Measurements from ENCODE around the gene THEMIS2. TPM values are rescaled to one million over a fixed set of nuclear protein-coding genes. Genes with fewer than 3 reads are reported as not detected.

Gene THEMIS2
- total RNA-seq, 1 experiment from 2014 or later = 17.2 TPM

DNA sequence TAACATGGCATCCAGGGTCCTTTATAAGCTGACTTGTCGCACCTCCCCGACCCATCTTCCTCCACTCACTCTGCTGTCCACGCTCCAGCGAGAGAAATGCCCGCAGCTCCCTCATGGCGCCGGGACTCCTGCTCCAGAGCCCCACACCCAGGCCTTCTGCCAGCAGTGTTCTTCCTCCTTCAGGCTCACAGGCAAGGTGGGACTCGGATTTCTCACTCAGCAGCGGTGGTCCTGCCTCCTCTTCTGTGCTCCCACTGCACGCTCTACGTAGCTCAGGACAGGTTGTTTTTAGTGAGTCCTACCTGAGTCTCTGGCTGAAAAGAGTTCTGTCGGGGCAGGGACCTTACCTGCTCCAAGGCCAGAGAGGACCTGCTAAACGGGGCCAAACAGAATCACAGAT lies 11.2 kb downstream of the THEMIS2 start:
- H3K27me3 ChIP-seq (ENCODE audit: insufficient read depth, low read length) = no peaks in the 10 kb centered on the region
- H2BK120ac ChIP-seq (ENCODE audit: low read depth, low read length, poor library complexity, severe bottlenecking) = no peak overlapping the region
- H3K18ac ChIP-seq (ENCODE audit: insufficient read length, low read depth, low read length) = no peak overlapping the region
- no peak overlapping the region for H3K14ac ChIP-seq (ENCODE audit: insufficient read depth, low read length)
- H2BK20ac ChIP-seq (ENCODE audit: low read depth, low read length, poor library complexity, severe bottlenecking) = no peak overlapping the region
- H3T11ph ChIP-seq (ENCODE audit: low read length) = no peak overlapping the region
- no peak overlapping the region for H2AFZ ChIP-seq (ENCODE audit: low read length)
- Mint-ChIP-seq H3K27me3 (ENCODE audit: low read depth) (no peaks in the 10 kb centered on the region), H3K27ac (peak overlapping the region in 2 of 3 experiments; percentile 91 to 92; a peak in 3 of 7 replicates), H3K4me1 (no peaks in the 10 kb centered on the region), H3K36me3 (ENCODE audit: insufficient read depth in 1 of 3, low read depth in 3 of 3) (peaks cover 0 to 66% (median 45%) of the 10 kb centered on the region in 3 experiments; a peak in 6 of 7 replicates), H3K4me3 (no peak overlapping the region), H3K9me3 (no peaks in the 10 kb centered on the region)
- H2BK15ac ChIP-seq (ENCODE audit: low read depth, low read length) = no peak overlapping the region
- H3K4ac ChIP-seq (ENCODE audit: low read depth, low read length) = no peak overlapping the region
- H2BK12ac ChIP-seq (ENCODE audit: insufficient read length, low read depth, low read length) = no peak overlapping the region
- no peaks in the 10 kb centered on the region for H3K9me3 ChIP-seq (ENCODE audit: control insufficient read depth, low read depth, low read length)
- H2AK5ac ChIP-seq (ENCODE audit: insufficient read length, low read length) = no peak overlapping the region
- H3K23ac ChIP-seq (ENCODE audit: insufficient read length, low read depth, low read length) = no peak overlapping the region
- no peaks in the 10 kb centered on the region for H3K23me2 ChIP-seq (ENCODE audit: insufficient read length, low read depth, low read length, poor library complexity, severe bottlenecking)
- H4K8ac ChIP-seq (replicated peaks; ENCODE audit: insufficient read length, low read depth, low read length) = no peak overlapping the region
- no CpG with 5 or more reads among the region's 13 CpGs for WGBS (ENCODE audit: extremely low coverage, insufficient read length, low lambda C conversion rate)
- TF ChIP-seq, protein P1, sequence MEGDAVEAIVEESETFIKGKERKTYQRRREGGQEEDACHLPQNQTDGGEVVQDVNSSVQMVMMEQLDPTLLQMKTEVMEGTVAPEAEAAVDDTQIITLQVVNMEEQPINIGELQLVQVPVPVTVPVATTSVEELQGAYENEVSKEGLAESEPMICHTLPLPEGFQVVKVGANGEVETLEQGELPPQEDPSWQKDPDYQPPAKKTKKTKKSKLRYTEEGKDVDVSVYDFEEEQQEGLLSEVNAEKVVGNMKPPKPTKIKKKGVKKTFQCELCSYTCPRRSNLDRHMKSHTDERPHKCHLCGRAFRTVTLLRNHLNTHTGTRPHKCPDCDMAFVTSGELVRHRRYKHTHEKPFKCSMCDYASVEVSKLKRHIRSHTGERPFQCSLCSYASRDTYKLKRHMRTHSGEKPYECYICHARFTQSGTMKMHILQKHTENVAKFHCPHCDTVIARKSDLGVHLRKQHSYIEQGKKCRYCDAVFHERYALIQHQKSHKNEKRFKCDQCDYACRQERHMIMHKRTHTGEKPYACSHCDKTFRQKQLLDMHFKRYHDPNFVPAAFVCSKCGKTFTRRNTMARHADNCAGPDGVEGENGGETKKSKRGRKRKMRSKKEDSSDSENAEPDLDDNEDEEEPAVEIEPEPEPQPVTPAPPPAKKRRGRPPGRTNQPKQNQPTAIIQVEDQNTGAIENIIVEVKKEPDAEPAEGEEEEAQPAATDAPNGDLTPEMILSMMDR (conservative IDR thresholded peaks at IDR 0.05) = no peak
- no peak overlapping the region for H3K56ac ChIP-seq (ENCODE audit: insufficient read length, low read depth, low read length)
- H3K27ac ChIP-seq (ENCODE audit: insufficient read length, low read depth, low read length) = no peak overlapping the region
- H4K20me1 ChIP-seq (ENCODE audit: control insufficient read depth, insufficient read depth, insufficient read length) = no peaks in the 10 kb centered on the region
- H3K4me2 ChIP-seq (ENCODE audit: insufficient read depth, insufficient read length, low read length) = no peak overlapping the region
- DNase-seq = no peak
- no peaks in the 10 kb centered on the region for H3K79me1 ChIP-seq (ENCODE audit: insufficient read depth, low read depth, low read length, poor library complexity, severe bottlenecking)
- no peak overlapping the region for H4K91ac ChIP-seq (ENCODE audit: insufficient read length, low read depth, low read length)
- H3K4me1 ChIP-seq (ENCODE audit: insufficient read depth, low read length) = no peaks in the 10 kb centered on the region
- no peaks in the 10 kb centered on the region for H3K79me2 ChIP-seq (ENCODE audit: insufficient read depth, low read length)
- H2BK5ac ChIP-seq (ENCODE audit: insufficient read length, low read length) = no peak overlapping the region
- no peak overlapping the region for H3K9ac ChIP-seq (ENCODE audit: extremely low read depth, insufficient read length, low read length)
- no peak overlapping the region for H4K5ac ChIP-seq (ENCODE audit: insufficient read length, low read depth, low read length)

Data from H9 (cell line).